ENCODE data around the gene BEST3. TPM values are rescaled to one million over a fixed set of nuclear protein-coding genes. Genes with fewer than 3 reads are reported as not detected.

BEST3 gene
- total RNA-seq, 6 experiments from 2014 or later, result 0.10 to 0.15 TPM; not detected in 4

DNA sequence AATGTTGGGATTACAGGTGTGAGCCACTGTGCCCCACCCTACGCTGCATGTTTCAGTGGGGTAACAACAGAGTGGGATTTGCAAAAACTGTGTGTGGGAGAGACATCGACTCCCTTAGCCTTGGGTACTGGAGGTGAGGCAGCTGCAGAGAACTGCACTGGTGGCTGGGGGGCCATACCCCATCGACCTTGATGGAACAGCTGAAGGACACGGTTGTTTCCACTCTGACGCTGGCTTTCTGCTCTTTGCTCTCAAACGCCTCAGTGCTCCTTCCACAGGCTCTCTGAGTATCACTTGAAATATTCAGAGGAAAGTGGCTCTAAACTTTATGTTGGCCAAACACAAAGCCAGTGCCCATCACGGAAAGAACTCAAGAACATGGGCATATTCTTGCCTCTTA, 57.6 kb downstream of the BEST3 start:
- peaks cover 6% of the 10 kb centered on the region for H3K4me1 Mint-ChIP-seq (ENCODE audit: low read depth)
- H3K36me3 Mint-ChIP-seq (ENCODE audit: low read depth), result no peaks in the 10 kb centered on the region
- no peak overlapping the region for H3K27ac Mint-ChIP-seq
- H3K9me3 Mint-ChIP-seq, result no peaks in the 10 kb centered on the region
- H3K4me3 Mint-ChIP-seq, result no peak overlapping the region
- no peaks in the 10 kb centered on the region for H3K27me3 Mint-ChIP-seq (ENCODE audit: insufficient read depth)
- no peak for DNase-seq
- TF ChIP-seq CTCF (IDR thresholded peaks at IDR 0.05), result no peak

- H3K27me3 Mint-ChIP-seq (ENCODE audit: insufficient read depth), result no peaks in the 10 kb centered on the region
- DNase-seq, result peak; percentile 59
- H3K27ac Mint-ChIP-seq, result no peak overlapping the region; the same call in 1 of the 2 replicates
- no peak overlapping the region for H3K4me3 Mint-ChIP-seq
- no peaks in the 10 kb centered on the region for H3K36me3 Mint-ChIP-seq (ENCODE audit: low read depth)
- peaks cover 6% of the 10 kb centered on the region for H3K4me1 Mint-ChIP-seq (ENCODE audit: low read depth)
- H3K9me3 Mint-ChIP-seq, result no peaks in the 10 kb centered on the region
- peak; percentile 94 for TF ChIP-seq CTCF (IDR thresholded peaks at IDR 0.05)
Observed at GRCh38 chr12:69639400-69640016, 59.6 kb downstream of the BEST3 start.

GRCh38 chr12:69633061-69633460, 66.0 kb downstream of the BEST3 start:
- Mint-ChIP-seq H3K27me3 (ENCODE audit: insufficient read depth) (peaks cover 7% of the 10 kb centered on the region; the same call in 1 of the 2 replicates), H3K9me3 (no peaks in the 10 kb centered on the region), H3K27ac (no peak overlapping the region), H3K4me1 (ENCODE audit: low read depth) (no peaks in the 10 kb centered on the region), H3K4me3 (no peak overlapping the region), H3K36me3 (ENCODE audit: low read depth) (no peaks in the 10 kb centered on the region)
- no peak for DNase-seq
- TF ChIP-seq CTCF (IDR thresholded peaks at IDR 0.05), result peak; percentile 64

GRCh38 chr12:69630191-69630590, 68.9 kb downstream of the BEST3 start:
- H3K27ac Mint-ChIP-seq, result no peak overlapping the region

GRCh38 chr12:69627501-69627900, 71.6 kb downstream of the BEST3 start:
- Mint-ChIP-seq H3K36me3 (ENCODE audit: low read depth) (no peaks in the 10 kb centered on the region), H3K27me3 (ENCODE audit: insufficient read depth) (peaks cover 15% of the 10 kb centered on the region), H3K27ac (no peak overlapping the region), H3K4me1 (ENCODE audit: low read depth) (no peaks in the 10 kb centered on the region), H3K4me3 (no peak overlapping the region), H3K9me3 (no peaks in the 10 kb centered on the region)
- TF ChIP-seq CTCF (IDR thresholded peaks at IDR 0.05), result no peak
- no peak for DNase-seq

More at GRCh38 chr12:69630191-69630590, 68.9 kb downstream of the BEST3 start:
- no peak for DNase-seq
- peaks cover 9% of the 10 kb centered on the region; the same call in 1 of the 2 replicates for H3K27me3 Mint-ChIP-seq (ENCODE audit: insufficient read depth)
- H3K4me1 Mint-ChIP-seq (ENCODE audit: low read depth), result no peaks in the 10 kb centered on the region
- peak; percentile 47 for TF ChIP-seq CTCF (IDR thresholded peaks at IDR 0.05)
- no peaks in the 10 kb centered on the region for H3K36me3 Mint-ChIP-seq (ENCODE audit: low read depth)
- H3K4me3 Mint-ChIP-seq, result no peak overlapping the region
- H3K9me3 Mint-ChIP-seq, result no peaks in the 10 kb centered on the region
